Esophagus muscularis mucosa (tissue), 4 donors: Measurements from ENCODE around the gene SORCS2. TPM values are rescaled to one million over a fixed set of nuclear protein-coding genes. Genes with fewer than 3 reads are reported as not detected.

Experiments
- DNase-seq: peaks from one replicate; pipeline ENCODE4 v3.0.0-alpha.2; 2017; ENCODE audit errors: extremely low spot score
- H3K27ac ChIP-seq, 4 donors: fragments of 200-600 bp; sonication (generic); replicated peaks in 1 of 4; 1 replicate in 3 of 4; 2 replicates in 1 of 4; pipeline ENCODE4 v1.5.1; 2016 to 2019; ENCODE audit warnings: mild to moderate bottlenecking in 1 of 4
- H3K27me3 ChIP-seq, 4 donors: fragments of 200-600 bp; sonication (generic); one replicate each; pipeline versions ENCODE4 v1.5.1 to v1.6.0; 2016 to 2019
- H3K36me3 ChIP-seq, 4 donors: fragments of 200-600 bp; sonication (generic); one replicate each; pipeline ENCODE4 v1.5.1; 2016 to 2019
- H3K4me1 ChIP-seq, 4 donors: fragments of 200-600 bp; sonication (generic); one replicate each; pipeline ENCODE4 v1.5.1; 2016 to 2019
- H3K4me3 ChIP-seq, 4 donors: fragments of 200-600 bp; sonication (generic); 1 replicate in 2 of 4; 2 replicates in 2 of 4; pipeline ENCODE4 v1.5.1; 2016 to 2019; ENCODE audit warnings: mild to moderate bottlenecking in 4 of 4, moderate library complexity in 1 of 4
- H3K9me3 ChIP-seq, 4 donors: fragments of 200-600 bp; sonication (generic); 1 replicate in 3 of 4; 2 replicates in 1 of 4; pipeline ENCODE4 v1.5.1; 2016 to 2019
- CTCF ChIP-seq, 3 experiments: fragments of 200-600 bp in 2 of 3; fragments of 450-650 bp in 1 of 3; sonication (generic) in 2 of 3; IDR thresholded peaks; one replicate each; pipeline ENCODE4 v1.5.1; 2017 to 2019; ENCODE audit warnings: antibody characterized with exemption in 3 of 3, mild to moderate bottlenecking in 2 of 3, moderate library complexity in 1 of 3
- EP300 ChIP-seq: sonication (generic); formaldehyde crosslinking; IDR thresholded peaks from one replicate; pipeline ENCODE4 v1.6.1; 2017; ENCODE audit warnings: antibody characterized with exemption
- POLR2A ChIP-seq: fragments of 450-650 bp; IDR thresholded peaks from one replicate; pipeline ENCODE4 v1.6.1; 2017; ENCODE audit warnings: antibody characterized with exemption, moderate library complexity, mild to moderate bottlenecking, low read depth
- POLR2AphosphoS5 ChIP-seq, 2 donors: sonication (generic); formaldehyde crosslinking; IDR thresholded peaks; one replicate each; pipeline ENCODE4 v1.6.1; 2017; ENCODE audit warnings: antibody characterized with exemption in 2 of 2
- WGBS: methylation state at CpG from one replicate; pipeline ENCODE4 v1.1.5; 2018; 5-methylcytosine and 5-hydroxymethylcytosine counted together
- intact Hi-C: fragments of 100-400 bp; cut with DNase I; formaldehyde crosslinking; loops from one replicate; pipeline ENCODE4 v1.15.1; 2023
- total RNA-seq, 4 donors: library from RNA; depleted of rRNA; stranded (reverse); fragments of >200 nt; gene quantifications; one replicate each; pipeline versions ENCODE4 v1.1.0 to v1.2.1, GENCODE V29; 2016

SORCS2 gene
- total RNA-seq, 4 donors from 2014 or later: 3.3 to 10.1 (median 4.3) TPM

GRCh38 chr4:7384003-7384928, 191.9 kb downstream of the SORCS2 start:
- Histone ChIP-seq H3K4me3 (no peak overlapping the region), H3K27me3 (no peaks in the 10 kb centered on the region), H3K36me3 (no peaks in the 10 kb centered on the region), H3K9me3 (no peaks in the 10 kb centered on the region), H3K4me1 (peaks cover 10 to 38% (median 24%) of the 10 kb centered on the region in 4 donors), H3K27ac (no peak overlapping the region)
- no peak for DNase-seq
- WGBS: 86% methylated on average over 21 of the region's 28 CpGs
- TF ChIP-seq CTCF (IDR thresholded peaks at IDR 0.05) (no peak), POLR2A (no peak), EP300 (no peak), POLR2AphosphoS5 (IDR thresholded peaks at IDR 0.05) (no peak)
- intact Hi-C loops: no loop called here

GRCh38 chr4:7384929-7385890, 192.9 kb downstream of the SORCS2 start:
- Histone ChIP-seq H3K36me3 (no peaks in the 10 kb centered on the region), H3K9me3 (no peaks in the 10 kb centered on the region), H3K27ac (no peak overlapping the region), H3K27me3 (no peaks in the 10 kb centered on the region), H3K4me3 (no peak overlapping the region), H3K4me1 (peaks cover 10 to 30% (median 16%) of the 10 kb centered on the region in 4 donors)
- TF ChIP-seq POLR2A (no peak), POLR2AphosphoS5 (IDR thresholded peaks at IDR 0.05) (no peak), CTCF (IDR thresholded peaks at IDR 0.05) (no peak), EP300 (no peak)
- intact Hi-C loops: no loop called here
- no peak for DNase-seq
- WGBS: 71% methylated on average over 8 of the region's 12 CpGs

GRCh38 chr4:7387925-7388324, 195.6 kb downstream of the SORCS2 start:
- Histone ChIP-seq H3K36me3 (no peaks in the 10 kb centered on the region), H3K4me3 (no peak overlapping the region), H3K27ac (no peak overlapping the region), H3K9me3 (no peaks in the 10 kb centered on the region), H3K4me1 (peaks cover 0 to 7% (median 1%) of the 10 kb centered on the region in 4 donors), H3K27me3 (no peaks in the 10 kb centered on the region)
- no peak for TF ChIP-seq POLR2AphosphoS5 (IDR thresholded peaks at IDR 0.05)
- TF ChIP-seq CTCF (IDR thresholded peaks at IDR 0.05): no peak
- no peak for TF ChIP-seq POLR2A
- no peak for TF ChIP-seq EP300
- WGBS: 87% methylated on average over 6 of the region's 6 CpGs
- no peak for DNase-seq
- intact Hi-C loops: no loop called here

GRCh38 chr4:7388627-7389026, 196.3 kb downstream of the SORCS2 start:
- 90% methylated on average over 13 of the region's 13 CpGs for WGBS
- Histone ChIP-seq H3K9me3 (no peaks in the 10 kb centered on the region), H3K4me1 (peaks cover 0 to 4% (median 1%) of the 10 kb centered on the region in 4 donors), H3K27me3 (no peaks in the 10 kb centered on the region), H3K36me3 (no peaks in the 10 kb centered on the region), H3K4me3 (no peak overlapping the region), H3K27ac (no peak overlapping the region)
- TF ChIP-seq EP300 (no peak), CTCF (IDR thresholded peaks at IDR 0.05) (no peak)
- DNase-seq: no peak
- intact Hi-C loops: no loop called here
